GM18868 (cell line): Measurements from ENCODE around the gene APOM.

ENCODE experiments used
- ATAC-seq: cut with Tn5 transposase; IDR thresholded peaks from one replicate; pipeline ENCODE4 v1.9.1; 2021; ENCODE audit warnings: mild to moderate bottlenecking, moderate library complexity; ENCODE audit not compliant: unreplicated experiment

Gene APOM

GRCh38 chr6:31677955-31678354 is 22.3 kb downstream of the APOM start:
- no peak for ATAC-seq

DNA sequence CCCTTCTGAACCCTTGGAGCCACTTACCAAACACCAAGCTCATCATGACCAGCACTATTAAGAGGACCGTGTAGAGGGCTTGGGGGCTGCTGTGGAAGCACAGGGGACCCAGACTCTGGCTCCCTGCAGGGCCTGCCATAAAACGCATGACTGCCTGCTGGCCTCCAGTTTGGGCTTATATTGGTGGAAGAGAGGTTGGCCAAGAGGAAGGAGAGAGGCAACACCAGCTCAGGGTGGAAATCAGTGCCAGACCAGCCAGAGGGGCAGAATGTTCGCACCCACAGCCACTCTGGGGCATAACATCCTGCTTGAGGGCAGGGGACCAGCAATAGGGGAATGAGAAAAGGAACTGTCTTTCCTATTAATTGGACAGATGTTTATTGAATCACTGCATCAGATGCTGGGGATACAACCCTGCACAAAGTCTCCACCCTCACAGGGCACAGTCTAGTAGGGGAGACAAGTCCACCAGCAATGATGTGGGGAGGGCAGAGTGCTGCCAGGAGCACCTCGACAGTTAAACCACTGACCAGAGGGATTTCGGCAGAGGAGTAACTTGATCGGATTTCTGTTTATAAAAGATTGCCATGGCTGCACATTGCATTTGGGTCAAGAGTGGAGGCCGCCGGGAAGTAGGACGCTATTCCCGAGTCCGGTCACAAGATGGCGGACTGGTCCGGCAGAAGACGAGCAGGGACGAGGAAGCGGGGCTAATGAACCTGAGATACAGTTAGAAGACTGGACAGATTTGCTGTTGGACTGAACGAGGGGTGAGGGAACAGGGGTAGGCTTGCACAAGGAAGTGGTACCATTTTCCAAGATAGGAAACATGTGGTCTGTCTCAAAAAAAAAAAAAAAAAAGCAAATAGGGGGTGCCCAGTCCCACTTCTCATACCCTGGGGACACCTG is 24.8 kb downstream of the APOM start, which contains the start of gene LY6G5C:
Gene LY6G5C (minus strand): TSS at position 842 of the 909 bp plus-strand sequence. CDS start 694 bp downstream, at position 148.
- no peak for ATAC-seq

DNA sequence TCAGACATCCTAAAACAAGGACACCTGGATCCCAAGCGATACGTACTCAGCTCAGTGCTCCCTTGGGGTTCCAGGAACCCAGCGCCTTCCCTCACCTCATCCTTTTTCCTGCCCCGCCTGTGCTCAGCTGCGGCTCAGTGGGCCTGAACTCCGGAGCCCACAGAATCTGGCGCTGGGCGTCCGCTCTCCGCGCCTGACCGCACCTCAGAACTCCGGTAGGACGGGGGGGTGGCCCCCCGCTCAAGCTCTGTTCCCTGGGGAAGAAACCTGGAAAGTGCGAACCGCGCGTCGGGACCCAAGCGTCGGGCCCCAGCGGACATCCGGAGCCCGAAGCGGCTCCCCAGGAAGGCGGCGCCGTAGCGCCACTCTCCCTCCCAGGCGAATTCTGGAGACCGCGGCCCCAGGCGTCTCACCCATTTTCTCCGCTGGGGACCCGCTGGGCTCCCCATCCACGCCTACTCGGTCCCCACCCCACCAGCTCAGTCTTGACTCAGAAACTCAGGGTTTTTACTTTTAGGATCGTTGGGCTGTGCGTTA is 25.5 kb downstream of the APOM start:
- ATAC-seq: no peak

- ATAC-seq: no peak
These were observed 27.9 kb downstream of the APOM start for GRCh38 chr6:31683591-31683990.

GRCh38 chr6:31686483-31686882 is 30.8 kb downstream of the APOM start:
- no peak for ATAC-seq

- no peak for ATAC-seq
These were observed 31.6 kb downstream of the APOM start for GRCh38 chr6:31687321-31687720.

DNA sequence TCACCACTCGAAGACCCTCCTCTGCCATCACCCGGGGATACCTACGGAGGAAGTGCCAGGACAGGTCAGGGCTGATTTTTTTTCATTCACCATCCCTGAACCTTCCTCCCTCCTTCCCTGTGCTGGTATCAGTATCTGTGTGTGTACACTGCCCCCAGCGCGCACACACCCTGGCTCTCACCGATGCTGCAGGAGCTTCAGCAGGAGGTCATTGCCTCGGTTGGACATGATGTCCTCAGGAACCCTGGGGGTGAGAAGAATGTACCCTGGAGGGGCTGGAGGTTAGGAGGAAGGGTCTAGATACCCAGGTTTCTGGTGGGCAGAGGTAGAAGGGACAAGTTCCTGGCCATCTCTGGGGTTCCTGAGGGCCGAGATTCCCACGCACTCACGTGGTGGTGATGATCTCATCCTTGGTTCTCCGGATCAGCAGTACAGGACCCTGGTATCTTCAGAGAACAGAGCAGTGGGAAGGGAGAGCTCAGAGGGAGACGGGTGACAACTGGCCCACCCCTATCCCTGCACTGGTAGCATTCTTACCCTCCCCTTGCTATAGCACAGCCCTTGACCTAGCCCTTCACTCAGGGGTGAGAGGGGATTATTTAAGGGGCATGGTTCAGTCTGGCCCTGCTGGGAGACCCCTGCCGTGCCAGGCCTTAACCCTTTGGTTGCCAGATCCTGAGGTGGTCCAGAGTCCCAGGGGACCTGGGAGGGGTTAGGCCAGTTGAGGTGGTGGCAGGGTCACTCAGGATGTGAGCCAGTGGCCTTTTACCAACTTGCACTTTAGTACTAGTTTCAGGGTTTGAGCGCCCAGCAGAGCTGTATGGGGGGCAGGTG is 32.4 kb downstream of the APOM start:
- no peak for ATAC-seq

DNA sequence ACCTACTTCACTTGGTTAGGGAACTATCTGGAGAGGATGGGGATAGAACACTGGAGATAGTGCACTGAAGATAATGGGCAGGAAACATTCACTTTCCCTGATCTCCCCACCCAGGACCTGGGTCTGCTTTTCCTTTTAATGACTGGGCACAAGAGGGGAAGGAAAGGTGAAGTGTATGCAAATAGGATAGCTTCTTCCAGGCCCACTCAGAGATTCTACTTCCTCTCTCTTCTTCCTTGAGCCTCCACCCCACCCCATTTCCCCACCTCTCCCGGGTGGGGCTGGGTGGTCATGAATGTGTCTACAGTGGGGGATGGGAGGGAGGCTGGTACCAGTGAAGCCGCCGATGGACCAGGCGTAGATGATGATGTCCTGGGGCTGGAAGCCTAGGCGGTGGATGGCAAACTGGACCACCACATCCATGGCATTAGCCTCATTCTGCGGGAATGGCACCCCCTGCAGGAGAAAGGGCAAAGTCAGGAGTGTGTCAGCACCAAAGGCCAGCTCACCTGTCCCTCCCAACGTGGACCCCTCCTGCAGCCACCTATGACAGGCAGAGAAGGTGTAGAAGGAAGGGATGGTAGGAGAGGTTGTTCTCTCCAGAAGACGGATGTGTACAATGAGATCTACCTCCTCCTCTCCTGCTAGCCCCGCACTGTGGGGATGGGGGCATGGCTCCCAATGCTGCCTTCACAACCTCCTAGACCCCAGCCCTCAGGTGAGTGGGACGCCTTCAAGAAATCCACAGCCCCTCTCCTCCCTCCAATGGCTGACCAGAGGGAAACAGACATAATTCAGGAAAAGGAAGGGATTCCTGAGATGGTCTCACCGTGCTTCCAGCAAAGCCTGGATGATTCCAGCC is 33.8 kb downstream of the APOM start:
- ATAC-seq: no peak

DNA sequence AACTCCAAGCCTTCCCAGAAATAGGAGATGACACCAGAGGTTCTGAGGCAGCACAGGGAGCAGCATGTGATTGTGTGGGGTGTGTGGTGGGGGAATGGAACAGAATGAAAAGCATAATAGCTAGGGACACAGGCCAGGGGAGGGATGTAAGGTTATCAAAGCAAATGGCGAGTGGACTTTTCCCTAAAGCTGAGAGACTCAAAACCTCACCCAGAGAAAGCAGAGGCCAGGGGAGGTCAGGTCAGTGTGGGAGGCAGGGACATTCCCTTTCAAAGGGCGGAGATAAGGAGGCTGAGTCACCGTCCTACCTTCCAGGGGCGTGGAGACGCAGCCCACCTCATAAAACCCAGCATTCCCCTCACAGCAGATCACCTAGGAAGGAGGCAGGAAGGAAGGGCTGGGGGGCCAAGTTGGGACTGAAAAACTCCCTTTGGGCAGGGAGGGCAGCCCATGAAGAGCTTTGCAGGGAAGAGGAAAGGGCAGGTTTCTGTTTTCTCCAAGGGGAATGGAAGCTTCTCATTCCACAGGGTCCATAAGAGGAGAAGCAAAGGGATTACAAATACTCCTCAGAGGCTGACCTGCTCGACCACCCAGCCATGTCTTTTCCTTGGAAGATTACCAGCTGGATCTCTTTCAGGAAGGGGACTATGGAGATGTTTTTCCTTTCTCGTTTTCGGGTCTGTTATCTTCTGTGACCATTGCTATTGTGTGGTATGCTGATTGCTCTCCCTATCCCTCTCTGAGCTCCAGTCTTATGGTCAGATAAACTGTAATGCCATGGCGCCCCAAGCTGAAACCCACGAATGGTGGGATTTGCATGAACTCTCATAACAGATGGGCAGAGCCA is 34.8 kb downstream of the APOM start:
- ATAC-seq: no peak

GRCh38 chr6:31691078-31691463 is 35.4 kb downstream of the APOM start:
- no peak for ATAC-seq

DNA sequence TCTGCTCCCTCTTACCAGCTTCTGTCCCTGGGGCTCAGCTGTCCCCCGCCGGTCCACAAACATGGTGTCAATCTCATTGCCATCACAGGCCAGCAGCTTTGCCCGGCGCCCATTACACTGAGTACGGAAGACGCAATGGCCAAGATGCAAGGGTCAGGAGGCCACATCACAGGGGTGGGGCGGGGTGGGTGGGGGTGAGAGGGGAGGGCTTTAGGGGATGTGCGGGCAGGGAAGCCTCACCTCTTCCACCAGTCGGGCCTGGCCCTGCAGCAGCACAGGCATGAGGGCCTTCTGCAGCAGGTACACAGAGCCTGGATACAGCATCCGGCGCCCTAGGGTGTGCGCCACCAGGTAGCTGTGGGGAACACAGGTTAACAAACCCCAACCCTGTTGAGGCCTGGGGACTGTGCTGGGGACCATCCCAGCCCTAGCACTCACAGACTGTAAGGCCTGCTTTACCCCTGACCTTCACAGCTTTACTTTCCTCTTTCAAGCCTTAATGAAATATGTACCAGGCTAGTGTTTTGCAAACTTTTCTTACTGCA is 35.9 kb downstream of the APOM start:
- no peak for ATAC-seq

DNA sequence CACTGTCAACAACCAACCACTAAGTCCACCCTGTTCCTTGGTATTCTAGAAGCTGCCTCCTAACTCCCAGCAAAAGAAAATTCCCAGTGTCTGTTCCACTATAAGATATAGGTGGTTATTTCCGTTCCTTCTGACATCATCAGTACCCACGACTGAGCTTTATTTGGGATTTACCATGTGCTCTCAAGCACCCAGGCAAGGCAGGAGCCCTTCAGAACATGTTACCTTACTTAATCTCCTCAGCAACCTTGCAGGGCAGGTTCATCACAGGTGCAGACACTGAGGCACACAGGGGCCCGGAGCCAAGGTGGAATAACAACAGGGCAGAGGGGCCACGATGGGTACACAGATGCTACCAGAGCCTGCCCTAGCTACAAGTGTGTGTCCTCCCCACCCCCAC is 36.7 kb downstream of the APOM start:
- ATAC-seq: no peak

- no peak for ATAC-seq
These were observed 37.2 kb downstream of the APOM start for GRCh38 chr6:31692886-31693285.

GRCh38 chr6:31693535-31693934 is 37.8 kb downstream of the APOM start:
- no peak for ATAC-seq

GRCh38 chr6:31697555-31697954 is 41.9 kb downstream of the APOM start:
- ATAC-seq: no peak

- no peak for ATAC-seq
These were observed 45.2 kb downstream of the APOM start for GRCh38 chr6:31700740-31701401.

- no peak for ATAC-seq
These were observed 46.1 kb downstream of the APOM start for GRCh38 chr6:31701666-31702404.

GRCh38 chr6:31702405-31702818 is 46.7 kb downstream of the APOM start:
- ATAC-seq: no peak
